Effector CD8-positive, alpha-beta T cell (primary cell): ENCODE results near the gene RSPO4.

ENCODE experiments used
- DNase-seq: peaks from one replicate; lab custom pipeline; 2025; lab: John Stamatoyannopoulos, UW

The RSPO4 gene

GRCh38 chr20:942611-943010, 59.5 kb downstream of the RSPO4 start:
- no peak for DNase-seq

GRCh38 chr20:940926-941325, 61.2 kb downstream of the RSPO4 start:
- no peak for DNase-seq

- DNase-seq: no peak
Observed at GRCh38 chr20:939606-940005, 62.5 kb downstream of the RSPO4 start.

GRCh38 chr20:934186-934840, 67.8 kb downstream of the RSPO4 start:
- DNase-seq: no peak

- DNase-seq: no peak
Observed at GRCh38 chr20:933029-933428, 69.1 kb downstream of the RSPO4 start.

GRCh38 chr20:931401-931800, 70.7 kb downstream of the RSPO4 start:
- DNase-seq: no peak

- DNase-seq: no peak
Observed at GRCh38 chr20:926670-927069, 75.4 kb downstream of the RSPO4 start.

GRCh38 chr20:925516-925915, 76.6 kb downstream of the RSPO4 start:
- no peak for DNase-seq

- no peak for DNase-seq
Observed at GRCh38 chr20:924639-925038, 77.5 kb downstream of the RSPO4 start.

- no peak for DNase-seq
Observed at GRCh38 chr20:922781-923180, 79.3 kb downstream of the RSPO4 start.

GRCh38 chr20:921068-921467, 81.0 kb downstream of the RSPO4 start:
- no peak for DNase-seq

- no peak for DNase-seq
Observed at GRCh38 chr20:920311-920710, 81.8 kb downstream of the RSPO4 start.

GRCh38 chr20:919491-919916, 82.6 kb downstream of the RSPO4 start:
- DNase-seq: no peak

- DNase-seq: no peak
Observed at GRCh38 chr20:917416-917815, 84.7 kb downstream of the RSPO4 start.

GRCh38 chr20:916825-917224, 85.3 kb downstream of the RSPO4 start:
- DNase-seq: no peak

- no peak for DNase-seq
Observed at GRCh38 chr20:916125-916799, 85.8 kb downstream of the RSPO4 start, which contains the start of gene ANGPT4. Gene ANGPT4, minus strand, starts transcription at chr20:916334. Its CDS starts 120 bp downstream, at chr20:916214.

GRCh38 chr20:914727-915498, 87.2 kb downstream of the RSPO4 start:
- DNase-seq: no peak

- no peak for DNase-seq
Observed at GRCh38 chr20:913306-913849, 88.7 kb downstream of the RSPO4 start.

GRCh38 chr20:911882-912600, 90.1 kb downstream of the RSPO4 start:
- DNase-seq: no peak

GRCh38 chr20:910870-911770, 91.0 kb downstream of the RSPO4 start:
- no peak for DNase-seq
